Pancreas (tissue), 10 donors: ENCODE measurements around the gene NSG1. TPM values are rescaled to one million over a fixed set of nuclear protein-coding genes. Genes with fewer than 3 reads are reported as not detected.

Source experiments
- ATAC-seq, 4 donors: fragments of 200-7000 bp; cut with Tn5 transposase; one replicate each; pipeline versions ENCODE4 v1.8.0 to v1.9.1; 2020; ENCODE audit warnings: mild to moderate bottlenecking in 4 of 4, moderate library complexity in 4 of 4
- DNase-seq, 6 donors: peaks; one replicate each; pipeline ENCODE4 v3.0.0-alpha.2; 2020
- FAIRE-seq: peaks from 2 replicates; lab custom pipeline; 2012; peaks lifted over from hg19 to GRCh38; lab: Jason Lieb, UNC
- H3K27ac ChIP-seq, 4 donors: fragments of 200-600 bp; sonication (generic); 1 replicate in 3 of 4; 2 replicates in 1 of 4; pipeline versions ENCODE4 v1.5.0 to v1.8.0; 2020
- H3K27me3 ChIP-seq, 4 donors: fragments of 200-600 bp; one replicate each; pipeline ENCODE4 v1.8.0; 2021
- H3K36me3 ChIP-seq, 3 donors: fragments of 200-600 bp; sonication (generic) in 1 of 3; one replicate each; pipeline versions ENCODE4 v1.5.0 to v1.8.0; 2020 to 2021
- H3K4me1 ChIP-seq, 3 donors: fragments of 200-600 bp; one replicate each; pipeline ENCODE4 v1.8.0; 2021
- H3K4me3 ChIP-seq, 4 donors: fragments of 200-600 bp; sonication (generic) in 2 of 4; one replicate each; pipeline versions ENCODE4 v1.5.0 to v1.8.0; 2020 to 2021
- H3K9me3 ChIP-seq, 4 donors: fragments of 200-600 bp; one replicate each; pipeline ENCODE4 v1.8.0; 2021
- CTCF ChIP-seq, 4 donors: fragments of 200-600 bp; sonication (generic) in 3 of 4; IDR thresholded peaks; one replicate each; pipeline versions ENCODE4 v1.5.0 to v1.8.0; 2021; ENCODE audit warnings: antibody characterized with exemption in 4 of 4
- WGBS, 2 donors: extraction: QIAGEN DNeasy Blood & Tissue Kit; methylation state at CpG; one replicate each; pipeline ENCODE4 v1.1.7; 2013; 5-methylcytosine and 5-hydroxymethylcytosine counted together
- intact Hi-C, 3 donors: fragments of 100-400 bp; cut with DNase I; formaldehyde crosslinking; loops; one replicate each; pipeline versions ENCODE4 v1.11.1 to v1.14.2; 2022
- polyA plus RNA-seq, 2 donors: library from polyadenylated mRNA; stranded (reverse); fragments of 200-250 nt; gene quantifications; one replicate each; pipeline ENCODE4 v1.2.3, GENCODE V29; 2013
- total RNA-seq, 6 donors: library from RNA; stranded (reverse); fragmentation: NEBNext Ultra II Directional in 4 of 6; extraction: Animal tissue kit (Norgen Biotek cat#: 25700) in 4 of 6; gene quantifications; one replicate each; pipeline versions ENCODE4 v1.2.1 to v1.2.4, GENCODE V29; 2021 to 2023
- donor health status: healthy with polysubstance abuse.
- donor health status: DM: no; HTN: no; CAD: no; lungs with moderate emphysema.
- donor health status: DM: no; HTN: no; CAD: no.
- donor health status: control.
- donor health status: control.
- donor health status: Bipolar disorder and iron deficiency.
- donor health status: DM: yes; HTN: yes; CAD: no.
- donor health status: DM: no; HTN: no; CAD: no.
- donor health status: DM: no; HTN: no; CAD: no.
- donor health status: DM: yes; HTN: yes; CAD: no.

NSG1 gene
- total and polyA plus RNA-seq, 8 donors, result 0.28 to 10.1 (median 1.1) TPM

- no peak for FAIRE-seq
- Histone ChIP-seq H3K4me1 (no peaks in the 10 kb centered on the region), H3K4me3 (no peak overlapping the region), H3K27ac (no peak overlapping the region), H3K9me3 (no peaks in the 10 kb centered on the region), H3K36me3 (no peaks in the 10 kb centered on the region), H3K27me3 (no peaks in the 10 kb centered on the region)
- intact Hi-C loops, result no loop called here
- TF ChIP-seq CTCF (IDR thresholded peaks at IDR 0.05), result no peak
- WGBS, 2 donors, result 46 to 61% methylated on average over 19 of the region's 19 CpGs
- no peak for DNase-seq
- no peak for ATAC-seq
Observed at GRCh38 chr4:4396628-4397440, 9.9 kb downstream of the NSG1 start.

GRCh38 chr4:4397441-4397819 lies 10.5 kb downstream of the NSG1 start:
- Histone ChIP-seq H3K9me3 (no peaks in the 10 kb centered on the region), H3K4me3 (no peak overlapping the region), H3K27me3 (no peaks in the 10 kb centered on the region), H3K27ac (no peak overlapping the region), H3K36me3 (no peaks in the 10 kb centered on the region), H3K4me1 (no peaks in the 10 kb centered on the region)
- WGBS, 2 donors, result 62 to 73% methylated on average over 13 of the region's 13 CpGs
- intact Hi-C loops, result no loop called here
- TF ChIP-seq CTCF (IDR thresholded peaks at IDR 0.05), result no peak
- FAIRE-seq (no peak), DNase-seq (no peak), ATAC-seq (no peak)

GRCh38 chr4:4398430-4398829 lies 11.5 kb downstream of the NSG1 start:
- H3K4me1 ChIP-seq, result no peaks in the 10 kb centered on the region
- H3K4me3 ChIP-seq, result no peak overlapping the region
- H3K9me3 ChIP-seq, result no peaks in the 10 kb centered on the region
- no peak for TF ChIP-seq CTCF (IDR thresholded peaks at IDR 0.05)
- intact Hi-C loops, result no loop called here
- 61 to 73% methylated on average over 4 of the region's 4 CpGs for WGBS, 2 donors
- FAIRE-seq (no peak), ATAC-seq (no peak), DNase-seq (no peak)
- no peaks in the 10 kb centered on the region for H3K36me3 ChIP-seq
- no peak overlapping the region for H3K27ac ChIP-seq
- no peaks in the 10 kb centered on the region for H3K27me3 ChIP-seq

GRCh38 chr4:4401036-4401435 lies 14.1 kb downstream of the NSG1 start:
- FAIRE-seq, result no peak

More at GRCh38 chr4:4401036-4401435, 14.1 kb downstream of the NSG1 start:
- intact Hi-C loops, result no loop called here
- TF ChIP-seq CTCF (IDR thresholded peaks at IDR 0.05), result no peak
- H3K4me3 ChIP-seq, result no peak overlapping the region
- no peaks in the 10 kb centered on the region for H3K4me1 ChIP-seq
- H3K27ac ChIP-seq, result no peak overlapping the region
- WGBS, 2 donors, result 67 to 74% methylated on average over 7 of the region's 7 CpGs
- DNase-seq (no peak), ATAC-seq (no peak)
- no peaks in the 10 kb centered on the region for H3K36me3 ChIP-seq
- no peaks in the 10 kb centered on the region for H3K27me3 ChIP-seq
- no peaks in the 10 kb centered on the region for H3K9me3 ChIP-seq
